GM10266 (cell line): Measurements from ENCODE around the gene DNAJB2.

Source experiments
- DNase-seq: peaks from one replicate; pipeline ENCODE4 v3.0.0; 2012; ENCODE audit errors: extremely low spot score
- TF ChIP-seq, protein P1 (sequence below): IDR thresholded peaks from 2 replicates; pipeline ENCODE4 v1.5.1; 2012; ENCODE audit warnings: mild to moderate bottlenecking, low read depth; ENCODE audit not compliant: control insufficient read depth, insufficient read depth; ENCODE audit errors: missing control alignments

Gene DNAJB2

GRCh38 chr2:219327719-219328118, 48.6 kb downstream of the DNAJB2 start:
- DNase-seq, result no peak
- TF ChIP-seq, protein P1, sequence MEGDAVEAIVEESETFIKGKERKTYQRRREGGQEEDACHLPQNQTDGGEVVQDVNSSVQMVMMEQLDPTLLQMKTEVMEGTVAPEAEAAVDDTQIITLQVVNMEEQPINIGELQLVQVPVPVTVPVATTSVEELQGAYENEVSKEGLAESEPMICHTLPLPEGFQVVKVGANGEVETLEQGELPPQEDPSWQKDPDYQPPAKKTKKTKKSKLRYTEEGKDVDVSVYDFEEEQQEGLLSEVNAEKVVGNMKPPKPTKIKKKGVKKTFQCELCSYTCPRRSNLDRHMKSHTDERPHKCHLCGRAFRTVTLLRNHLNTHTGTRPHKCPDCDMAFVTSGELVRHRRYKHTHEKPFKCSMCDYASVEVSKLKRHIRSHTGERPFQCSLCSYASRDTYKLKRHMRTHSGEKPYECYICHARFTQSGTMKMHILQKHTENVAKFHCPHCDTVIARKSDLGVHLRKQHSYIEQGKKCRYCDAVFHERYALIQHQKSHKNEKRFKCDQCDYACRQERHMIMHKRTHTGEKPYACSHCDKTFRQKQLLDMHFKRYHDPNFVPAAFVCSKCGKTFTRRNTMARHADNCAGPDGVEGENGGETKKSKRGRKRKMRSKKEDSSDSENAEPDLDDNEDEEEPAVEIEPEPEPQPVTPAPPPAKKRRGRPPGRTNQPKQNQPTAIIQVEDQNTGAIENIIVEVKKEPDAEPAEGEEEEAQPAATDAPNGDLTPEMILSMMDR, result no peak

DNA sequence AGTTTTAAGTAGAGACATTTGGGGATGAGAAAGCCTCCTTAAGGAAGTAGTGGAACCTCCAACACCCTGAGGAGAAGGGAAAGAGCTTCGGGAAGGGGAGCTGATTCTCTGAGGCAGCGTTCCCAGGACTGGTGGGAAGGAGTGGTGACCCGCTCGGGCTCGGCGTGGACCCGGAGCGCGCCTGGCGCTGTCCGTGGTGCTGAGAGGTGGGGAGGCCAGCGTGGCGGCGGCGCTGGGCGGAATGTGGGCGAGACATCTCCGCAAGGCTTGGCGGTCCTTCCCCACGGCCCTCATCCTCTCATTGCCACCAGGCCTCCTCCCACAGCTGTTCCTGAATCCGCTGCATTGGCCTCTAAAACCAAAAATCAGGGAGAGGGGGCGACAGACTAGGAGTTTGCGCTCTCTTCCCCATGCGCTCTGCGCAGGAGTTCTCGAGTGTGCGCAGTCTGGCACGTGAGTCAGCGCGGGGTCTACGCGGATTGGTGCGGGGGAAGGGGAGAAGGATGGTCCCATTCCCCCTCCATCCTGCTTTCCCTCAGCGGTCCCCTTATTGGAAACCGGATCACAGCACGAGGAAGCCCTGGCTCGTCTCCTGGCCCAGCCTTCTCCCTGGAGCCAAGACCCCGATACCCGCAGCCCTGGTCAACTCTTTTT, 52.5 kb downstream of the DNAJB2 start:
- TF ChIP-seq, protein P1, result no peak
- DNase-seq, result no peak

- TF ChIP-seq, protein P1, result no peak
- DNase-seq, result no peak
These were observed 53.4 kb downstream of the DNAJB2 start, which contains the start of gene RESP18 for GRCh38 chr2:219332542-219332941. TSS of gene RESP18 (minus strand) at chr2:219332744.

DNA sequence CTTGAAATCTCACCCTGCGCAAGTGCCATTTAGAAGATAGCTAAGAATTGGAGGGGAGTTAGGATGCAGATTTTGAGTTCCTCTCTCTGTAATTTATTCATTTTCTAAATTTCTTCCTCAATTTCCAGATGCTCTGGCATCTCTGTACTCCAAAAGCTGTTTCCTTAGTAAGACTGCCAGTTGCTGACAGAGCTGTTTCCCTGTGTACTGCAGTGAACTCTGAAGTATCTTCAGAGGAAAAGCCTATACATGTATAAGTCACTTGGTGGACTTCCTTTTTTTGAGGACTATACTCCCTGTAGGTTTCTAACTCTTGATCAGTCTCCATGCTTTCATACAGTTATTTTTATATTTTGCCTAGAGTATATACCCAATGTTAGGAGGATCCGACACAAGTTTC, 54.9 kb downstream of the DNAJB2 start:
- TF ChIP-seq, protein P1, result no peak

GRCh38 chr2:219335373-219335786, 56.2 kb downstream of the DNAJB2 start:
- no peak for DNase-seq
- TF ChIP-seq, protein P1, result no peak

More for the DNA sequence above, 54.9 kb downstream of the DNAJB2 start:
- no peak for DNase-seq
